A549 (cell line): Measurements from ENCODE around the gene LEF1. TPM values are rescaled to one million over a fixed set of nuclear protein-coding genes. Genes with fewer than 3 reads are reported as not detected.

ENCODE experiments used
- ATAC-seq, 2 experiments: fragments of 200-7000 bp in 1 of 2; fragments of >200 bp in 1 of 2; cut with Nextera tagmentation in 1 of 2; cut with Tn5 transposase in 1 of 2; 3 replicates each; pipeline versions ENCODE4 v1.8.0 to v1.9.1; 2018 to 2020; ENCODE audit warnings: mild to moderate bottlenecking in 1 of 2, moderate library complexity in 1 of 2
- CTCF ChIA-PET: fragments of 300-600 bp; sonication (Branson Sonifier 250); formaldehyde crosslinking; extraction: SDS; loops from one replicate; lab custom pipeline; 2021; ENCODE audit warnings: antibody characterized with exemption, inconsistent platforms; lab: Yijun Ruan, JAX
- POLR2A ChIA-PET: fragments of 350-600 bp; formaldehyde crosslinking; extraction: SDS; loops from one replicate; lab custom pipeline; 2021; ENCODE audit warnings: antibody characterized with exemption, inconsistent platforms; lab: Yijun Ruan, JAX
- DNase-seq, 2 experiments: peaks; one replicate each; pipeline versions ENCODE4 v3.0.0 to v3.0.0-alpha.2; 2011 to 2016; ENCODE audit warnings: low read depth in 1 of 2, low spot score in 1 of 2
- FAIRE-seq: peaks from 2 replicates; lab custom pipeline; 2011; peaks lifted over from hg19 to GRCh38; lab: Jason Lieb, UNC
- H3K27ac ChIP-seq, 2 experiments: fragments of >200 bp; sonication (Bioruptor Twin); formaldehyde crosslinking; 3 replicates each; pipeline ENCODE4 v1.5.1; 2016 to 2017
- H3K4me1 ChIP-seq: fragments of >200 bp; sonication (Bioruptor Twin); formaldehyde crosslinking; 3 replicates; pipeline ENCODE4 v1.6.1; 2016
- H3K4me2 ChIP-seq: fragments of >200 bp; sonication (Bioruptor Twin); formaldehyde crosslinking; 3 replicates; pipeline ENCODE4 v1.6.1; 2016
- H3K4me3 ChIP-seq: fragments of >200 bp; sonication (Bioruptor Twin); formaldehyde crosslinking; 3 replicates; pipeline ENCODE4 v1.5.1; 2016
- H3K9me3 ChIP-seq: fragments of >200 bp; sonication (Bioruptor Twin); formaldehyde crosslinking; 3 replicates; pipeline ENCODE4 v1.6.1; 2016
- CBX2 ChIP-seq: fragments of 200-600 bp; sonication (generic); IDR thresholded peaks from 2 replicates; pipeline ENCODE4 v1.6.1; 2016; ENCODE audit warnings: low read depth, mild to moderate bottlenecking, borderline replicate concordance
- CBX8 ChIP-seq: fragments of 200-600 bp; sonication (generic); IDR thresholded peaks from 2 replicates; pipeline ENCODE4 v1.6.1; 2016
- CEBPB ChIP-seq, 2 experiments: fragments of >200 bp in 1 of 2; sonication (Bioruptor Twin) in 1 of 2; formaldehyde crosslinking in 1 of 2; IDR thresholded peaks; 2 replicates each; pipeline ENCODE4 v1.6.1; 2012 to 2016
- EHMT2 ChIP-seq: fragments of 200-600 bp; sonication (generic); IDR thresholded peaks from 2 replicates; pipeline ENCODE4 v1.6.1; 2016; ENCODE audit warnings: antibody characterized with exemption, low read depth, mild to moderate bottlenecking, moderate library complexity
- EP300 ChIP-seq, 2 experiments: fragments of >200 bp; sonication (Bioruptor Twin); formaldehyde crosslinking; IDR thresholded peaks; 2 replicates in 1 of 2; 3 replicates in 1 of 2; pipeline ENCODE4 v1.6.1; 2016 to 2017
- FOSB ChIP-seq: fragments of 250-450 bp; sonication (Bioruptor Pico); IDR thresholded peaks from 2 replicates; pipeline ENCODE4 v1.5.0; 2020; ENCODE audit warnings: mild to moderate bottlenecking, moderate library complexity
- FOSL2 ChIP-seq, 2 experiments: fragments of 450-650 bp in 1 of 2; fragments of >200 bp in 1 of 2; sonication (Bioruptor Twin) in 1 of 2; formaldehyde crosslinking; IDR thresholded peaks; 2 replicates each; pipeline versions ENCODE4 v1.5.0 to v1.6.1; 2016 to 2020; ENCODE audit warnings: mild to moderate bottlenecking in 1 of 2, moderate library complexity in 1 of 2
- GATA3 ChIP-seq: IDR thresholded peaks from 2 replicates; pipeline ENCODE4 v1.6.1; 2012; ENCODE audit warnings: borderline replicate concordance
- HDAC2 ChIP-seq: fragments of 200-600 bp; sonication (generic); IDR thresholded peaks from 2 replicates; pipeline ENCODE4 v1.6.1; 2016
- HEYL ChIP-seq: fragments of 250-450 bp; sonication (Bioruptor Pico); IDR thresholded peaks from 2 replicates; pipeline ENCODE4 v1.8.0; 2021; ENCODE audit warnings: mild to moderate bottlenecking, moderate library complexity
- HOXA7 ChIP-seq: fragments of 250-450 bp; sonication (Bioruptor Pico); IDR thresholded peaks from 2 replicates; pipeline ENCODE4 v1.5.0; 2020; ENCODE audit warnings: mild to moderate bottlenecking, moderate library complexity
- HOXB5 ChIP-seq: fragments of 250-450 bp; sonication (Bioruptor Pico); IDR thresholded peaks from 2 replicates; pipeline ENCODE4 v1.5.0; 2020; ENCODE audit warnings: mild to moderate bottlenecking, moderate library complexity
- KDM5A ChIP-seq: fragments of 200-600 bp; sonication (generic); IDR thresholded peaks from 2 replicates; pipeline ENCODE4 v1.6.1; 2016; ENCODE audit warnings: antibody characterized with exemption, mild to moderate bottlenecking
- MAX ChIP-seq: IDR thresholded peaks from 2 replicates; pipeline ENCODE4 v1.6.1; 2012
- NPAS2 ChIP-seq: fragments of 250-450 bp; sonication (Bioruptor Pico); IDR thresholded peaks from 2 replicates; pipeline ENCODE4 v1.8.0; 2022; ENCODE audit warnings: mild to moderate bottlenecking, moderate library complexity, borderline replicate concordance
- POLR2A ChIP-seq: IDR thresholded peaks from 2 replicates; pipeline ENCODE4 v1.6.1; 2012; ENCODE audit warnings: mild to moderate bottlenecking, low read length
- POLR2AphosphoS2 ChIP-seq: conservative IDR thresholded peaks from 2 replicates; pipeline ENCODE4 v1.6.1; 2012; ENCODE audit warnings: low read length, improper control_type of control experiment, inconsistent platforms
- RAD21 ChIP-seq, 2 experiments: fragments of >200 bp in 1 of 2; sonication (Bioruptor Twin) in 1 of 2; formaldehyde crosslinking in 1 of 2; IDR thresholded peaks in 1 of 2; conservative IDR thresholded peaks in 1 of 2; 2 replicates in 1 of 2; 3 replicates in 1 of 2; pipeline ENCODE4 v1.6.1; 2012 to 2018; ENCODE audit warnings: inconsistent platforms in 1 of 2
- RARB ChIP-seq: fragments of 250-450 bp; sonication (Bioruptor Pico); IDR thresholded peaks from 2 replicates; pipeline ENCODE4 v1.8.0; 2021; ENCODE audit warnings: mild to moderate bottlenecking, moderate library complexity
- RCOR1 ChIP-seq: fragments of 150-350 bp; IDR thresholded peaks from 2 replicates; pipeline ENCODE4 v1.6.1; 2014; ENCODE audit warnings: antibody characterized with exemption, low read length, low read depth
- RFX5 ChIP-seq: fragments of 450-650 bp; IDR thresholded peaks from 2 replicates; pipeline ENCODE4 v1.7.1; 2014; ENCODE audit warnings: antibody characterized with exemption, mild to moderate bottlenecking, moderate library complexity
- RNF2 ChIP-seq: fragments of 200-600 bp; sonication (generic); IDR thresholded peaks from 2 replicates; pipeline ENCODE4 v1.6.1; 2016; ENCODE audit warnings: low read depth, mild to moderate bottlenecking, antibody characterized with exemption, moderate library complexity, borderline replicate concordance
- SREBF2 ChIP-seq: fragments of 450-650 bp; IDR thresholded peaks from 2 replicates; pipeline ENCODE4 v1.6.1; 2014; ENCODE audit warnings: mild to moderate bottlenecking, moderate library complexity
- ZFP36 ChIP-seq: fragments of 450-650 bp; IDR thresholded peaks from 2 replicates; pipeline ENCODE4 v1.6.1; 2014; ENCODE audit warnings: borderline replicate concordance; ENCODE audit not compliant: partially characterized antibody
- ZSCAN20 ChIP-seq: fragments of 250-450 bp; sonication (Bioruptor Pico); IDR thresholded peaks from 2 replicates; pipeline ENCODE4 v1.8.0; 2022; ENCODE audit warnings: mild to moderate bottlenecking, moderate library complexity
- WGBS: methylation state at CpG from one replicate; pipeline ENCODE4 v1.1.6; 2017; ENCODE audit errors: missing lambda C conversion rate; 5-methylcytosine and 5-hydroxymethylcytosine counted together
- polyA plus RNA-seq, 4 experiments: library from polyadenylated mRNA; depleted of rRNA in 3 of 4; stranded (reverse); fragments of >200 nt; fragmentation: RNase III in 1 of 4; extraction: RNeasy Plus Mini Kit Qiagen cat#74134 plus additional on column Dnase treatment in 1 of 4; gene quantifications; 2 replicates in 3 of 4; 3 replicates in 1 of 4; pipeline ENCODE4 v1.2.3, GENCODE V29; 2011 to 2017
- TF ChIP-seq, protein P1 (sequence below): fragments of >200 bp; sonication (Bioruptor Twin); formaldehyde crosslinking; IDR thresholded peaks from 2 replicates; pipeline ENCODE4 v1.6.1; 2016

LEF1 gene
- polyA plus RNA-seq, 2 of the 4 experiments (the other 2 are of a cell fraction), result not detected

- no peak for FAIRE-seq
- CTCF ChIA-PET, result no interaction called here
- TF ChIP-seq FOSB (CRISPR knock-in tag) (no peak), CEBPB (IDR thresholded peaks at IDR 0.05) (no peak), KDM5A (no peak), RFX5 (no peak), MAX (no peak), RNF2 (no peak), HOXA7 (CRISPR knock-in tag) (no peak), FOSL2 (IDR thresholded peaks at IDR 0.05) (no peak), FOSL2 (CRISPR knock-in tag; IDR thresholded peaks at IDR 0.05) (no peak), SREBF2 (no peak), RCOR1 (no peak), ZFP36 (no peak), HOXB5 (CRISPR knock-in tag) (no peak), CBX8 (no peak), POLR2A (no peak), CBX2 (no peak), NPAS2 (CRISPR knock-in tag) (no peak), HDAC2 (no peak)
- TF ChIP-seq, protein P1, sequence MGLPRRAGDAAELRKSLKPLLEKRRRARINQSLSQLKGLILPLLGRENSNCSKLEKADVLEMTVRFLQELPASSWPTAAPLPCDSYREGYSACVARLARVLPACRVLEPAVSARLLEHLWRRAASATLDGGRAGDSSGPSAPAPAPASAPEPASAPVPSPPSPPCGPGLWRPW, result no peak
- Histone ChIP-seq H3K4me2 (no peak overlapping the region), H3K4me3 (no peak overlapping the region), H3K4me1 (no peaks in the 10 kb centered on the region), H3K27ac (no peak overlapping the region), H3K9me3 (no peaks in the 10 kb centered on the region)
- no peak for ATAC-seq
- POLR2A ChIA-PET, result no interaction called here
- 0% methylated on average over 2 of the region's 2 CpGs for WGBS
- no peak for DNase-seq
Observed at GRCh38 chr4:108201774-108202173, 33.0 kb upstream of the LEF1 start.

DNA sequence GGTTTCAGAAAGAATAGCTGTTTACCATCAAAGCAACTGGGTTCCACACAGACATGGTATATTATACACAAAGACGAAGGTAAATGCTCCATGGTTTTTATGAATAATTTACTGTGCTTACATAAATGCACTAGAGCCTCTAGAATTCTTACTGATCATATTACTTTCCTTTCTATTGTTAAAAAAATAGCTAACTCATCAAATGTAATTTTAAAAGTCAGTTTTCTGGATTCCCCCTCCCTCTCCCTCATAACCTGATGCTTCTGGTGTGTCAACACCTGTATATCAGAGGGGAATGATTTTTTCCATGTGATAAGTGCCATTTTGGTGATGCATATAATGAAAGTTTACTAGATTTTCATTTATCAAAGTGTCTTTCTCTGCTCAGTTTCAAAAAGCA lies 31.1 kb upstream of the LEF1 start:
- Histone ChIP-seq H3K4me2 (no peak overlapping the region), H3K4me3 (no peak overlapping the region), H3K4me1 (no peaks in the 10 kb centered on the region), H3K9me3 (no peaks in the 10 kb centered on the region), H3K27ac (no peak overlapping the region)
- no peak for FAIRE-seq
- no peak for DNase-seq
- ChIA-PET POLR2A (no interaction called here), CTCF (no interaction called here)
- ATAC-seq, result no peak
- 0% methylated on average over 1 of the region's 1 CpG for WGBS
- no peak for TF ChIP-seq HEYL (CRISPR knock-in tag)
- TF ChIP-seq RARB (CRISPR knock-in tag), result no peak
- no peak for TF ChIP-seq POLR2A
- no peak for TF ChIP-seq EHMT2

DNA sequence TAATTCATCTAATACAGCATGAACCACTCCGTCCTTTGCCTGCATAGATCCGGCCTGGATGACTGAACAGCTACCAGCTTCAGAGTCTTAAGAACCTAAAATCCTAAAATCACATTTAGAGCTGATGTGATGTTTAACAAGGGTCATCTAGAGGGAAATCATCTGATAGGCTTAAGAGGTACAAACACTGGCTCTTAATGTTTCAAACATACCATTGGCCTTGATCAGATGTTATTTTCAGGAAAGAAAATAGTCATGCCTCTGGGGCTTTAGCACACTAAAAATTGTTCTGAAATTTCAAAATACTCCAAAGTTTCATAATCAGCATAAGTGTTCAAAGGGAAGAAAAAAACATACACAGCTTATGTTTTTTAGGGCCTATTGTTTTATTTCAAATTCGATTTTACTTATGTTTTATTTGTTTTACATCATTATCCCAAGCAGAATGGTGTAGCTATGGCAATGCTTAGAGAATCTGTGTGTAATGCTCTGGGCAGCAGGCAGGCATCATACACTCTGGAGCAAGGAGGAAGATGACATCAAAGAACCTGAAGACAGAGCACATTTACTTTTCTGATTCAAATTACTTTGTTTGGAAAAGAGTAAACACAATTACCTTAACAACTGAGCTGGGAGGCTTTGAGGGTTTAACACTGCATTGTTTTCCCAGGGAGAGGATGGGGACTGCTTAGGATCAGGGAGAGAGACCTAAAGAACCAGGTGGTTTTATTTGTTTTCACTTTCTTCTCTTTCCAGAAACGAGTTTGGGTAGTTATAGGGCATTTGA lies 25.3 kb upstream of the LEF1 start:
- Histone ChIP-seq H3K9me3 (no peaks in the 10 kb centered on the region), H3K4me2 (no peak overlapping the region), H3K4me3 (no peak overlapping the region), H3K27ac (no peak overlapping the region), H3K4me1 (no peaks in the 10 kb centered on the region)
- POLR2A ChIA-PET, result no interaction called here
- no peak for TF ChIP-seq POLR2A
- no peak for TF ChIP-seq HOXA7 (CRISPR knock-in tag)
- TF ChIP-seq GATA3, result no peak
- TF ChIP-seq HEYL (CRISPR knock-in tag), result no peak
- no peak for TF ChIP-seq EP300 (IDR thresholded peaks at IDR 0.05)
- TF ChIP-seq ZSCAN20 (CRISPR knock-in tag), result no peak
- TF ChIP-seq, protein P1, result no peak
- no peak for TF ChIP-seq POLR2AphosphoS2
- no peak for TF ChIP-seq RAD21 (conservative IDR thresholded peaks at IDR 0.05 in 1 of 2, IDR thresholded peaks at IDR 0.05 in 1 of 2)
- ATAC-seq (no peak), DNase-seq (no peak), FAIRE-seq (no peak)
- 14% methylated on average over 4 of the region's 4 CpGs for WGBS
- CTCF ChIA-PET, result interaction anchor here (0.6 kb wide), 1 partner anchor 56 kb away, joined by 4 read pairs; no protein-coding TSS in a partner anchor
